Omental fat pad (tissue), 4 donors: ENCODE results near the gene GALNT4. TPM values are rescaled to one million over a fixed set of nuclear protein-coding genes. Genes with fewer than 3 reads are reported as not detected.

Experiments used
- ATAC-seq: fragments of 150-250 bp; one replicate; pipeline ENCODE4 v1.9.1; 2016; ENCODE audit warnings: mild to moderate bottlenecking, moderate library complexity; ENCODE audit not compliant: low FRiP score
- DNase-seq: peaks from one replicate; pipeline ENCODE4 v3.0.0-alpha.2; 2019; ENCODE audit warnings: low spot score
- total RNA-seq, 4 donors: library from RNA; depleted of rRNA; stranded (reverse); fragments of >200 nt; gene quantifications; one replicate each; pipeline ENCODE4 v1.1.0, GENCODE V29; 2016
- TF ChIP-seq, protein P1 (sequence below), 3 donors: fragments of 450-650 bp; IDR thresholded peaks; one replicate each; pipeline ENCODE4 v1.5.1; 2016 to 2017; ENCODE audit warnings: antibody characterized with exemption in 3 of 3, mild to moderate bottlenecking in 3 of 3, moderate library complexity in 2 of 3

The GALNT4 gene
- total RNA-seq, 4 donors from 2014 or later = 7.5 to 16.6 (median 9.8) TPM

DNA sequence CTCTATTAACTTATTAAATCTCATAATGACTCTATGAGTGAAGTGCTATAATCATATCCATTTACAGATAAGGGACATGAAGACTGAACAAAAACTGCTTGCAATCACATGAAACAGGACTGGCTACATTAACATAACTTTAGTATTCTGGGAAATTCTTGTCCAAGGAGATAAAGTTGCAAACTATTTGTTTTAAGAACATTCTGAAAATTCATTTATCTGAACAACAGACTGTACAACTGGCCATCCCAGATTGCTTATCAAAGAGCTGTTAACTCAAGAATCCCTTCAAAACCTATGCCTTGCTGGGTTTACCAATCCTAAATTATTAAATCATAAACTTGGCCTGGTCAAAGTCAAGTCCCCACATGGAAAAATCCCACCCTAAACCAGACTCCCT, 40.4 kb upstream of the GALNT4 start:
- no peak for ATAC-seq
- TF ChIP-seq, protein P1, sequence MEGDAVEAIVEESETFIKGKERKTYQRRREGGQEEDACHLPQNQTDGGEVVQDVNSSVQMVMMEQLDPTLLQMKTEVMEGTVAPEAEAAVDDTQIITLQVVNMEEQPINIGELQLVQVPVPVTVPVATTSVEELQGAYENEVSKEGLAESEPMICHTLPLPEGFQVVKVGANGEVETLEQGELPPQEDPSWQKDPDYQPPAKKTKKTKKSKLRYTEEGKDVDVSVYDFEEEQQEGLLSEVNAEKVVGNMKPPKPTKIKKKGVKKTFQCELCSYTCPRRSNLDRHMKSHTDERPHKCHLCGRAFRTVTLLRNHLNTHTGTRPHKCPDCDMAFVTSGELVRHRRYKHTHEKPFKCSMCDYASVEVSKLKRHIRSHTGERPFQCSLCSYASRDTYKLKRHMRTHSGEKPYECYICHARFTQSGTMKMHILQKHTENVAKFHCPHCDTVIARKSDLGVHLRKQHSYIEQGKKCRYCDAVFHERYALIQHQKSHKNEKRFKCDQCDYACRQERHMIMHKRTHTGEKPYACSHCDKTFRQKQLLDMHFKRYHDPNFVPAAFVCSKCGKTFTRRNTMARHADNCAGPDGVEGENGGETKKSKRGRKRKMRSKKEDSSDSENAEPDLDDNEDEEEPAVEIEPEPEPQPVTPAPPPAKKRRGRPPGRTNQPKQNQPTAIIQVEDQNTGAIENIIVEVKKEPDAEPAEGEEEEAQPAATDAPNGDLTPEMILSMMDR (IDR thresholded peaks at IDR 0.05) = no peak
- no peak for DNase-seq

DNA sequence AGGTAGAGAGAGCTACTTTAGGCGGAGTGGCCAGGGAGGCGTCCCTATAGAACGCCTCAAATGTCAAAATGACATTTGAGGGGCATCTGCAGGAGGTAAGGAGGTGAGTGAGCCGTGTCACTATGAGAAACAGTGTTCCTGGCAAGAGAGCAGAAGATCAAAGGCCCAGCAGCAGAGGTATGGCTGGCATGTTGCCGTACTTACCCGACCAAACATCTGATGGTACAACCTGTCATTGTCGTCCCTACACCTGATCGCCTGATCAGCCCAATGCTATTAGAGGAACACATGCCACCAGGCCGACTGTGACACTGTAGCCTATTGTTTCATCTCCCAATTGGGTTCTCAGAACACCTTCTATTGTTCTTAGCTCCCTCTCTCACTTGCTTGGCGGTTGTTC, 35.2 kb upstream of the GALNT4 start:
- ATAC-seq (no peak), DNase-seq (no peak)

DNA sequence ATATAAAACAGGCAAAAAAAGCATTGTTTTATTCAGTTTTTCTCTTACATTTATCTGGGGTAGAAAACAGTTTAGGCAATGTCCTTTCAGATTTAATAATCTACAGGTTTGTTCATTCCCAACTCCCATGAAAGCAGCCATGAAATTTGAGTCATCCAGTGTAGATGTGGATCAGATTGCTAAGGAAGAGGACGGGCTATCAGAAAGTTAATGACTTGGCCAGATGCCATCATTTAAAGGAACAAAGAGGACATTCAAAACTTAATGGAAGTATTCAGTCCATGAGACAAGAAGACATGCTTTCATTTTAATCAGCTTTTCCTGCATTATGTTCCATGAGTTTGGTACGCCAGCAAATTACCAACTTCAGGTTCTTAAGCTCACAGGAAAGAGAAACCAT, 32.4 kb upstream of the GALNT4 start:
- DNase-seq (no peak), ATAC-seq (no peak)
- TF ChIP-seq, protein P1 (IDR thresholded peaks at IDR 0.05) = no peak

More for the DNA sequence above, 35.2 kb upstream of the GALNT4 start:
- TF ChIP-seq, protein P1 (IDR thresholded peaks at IDR 0.05) = no peak

DNA sequence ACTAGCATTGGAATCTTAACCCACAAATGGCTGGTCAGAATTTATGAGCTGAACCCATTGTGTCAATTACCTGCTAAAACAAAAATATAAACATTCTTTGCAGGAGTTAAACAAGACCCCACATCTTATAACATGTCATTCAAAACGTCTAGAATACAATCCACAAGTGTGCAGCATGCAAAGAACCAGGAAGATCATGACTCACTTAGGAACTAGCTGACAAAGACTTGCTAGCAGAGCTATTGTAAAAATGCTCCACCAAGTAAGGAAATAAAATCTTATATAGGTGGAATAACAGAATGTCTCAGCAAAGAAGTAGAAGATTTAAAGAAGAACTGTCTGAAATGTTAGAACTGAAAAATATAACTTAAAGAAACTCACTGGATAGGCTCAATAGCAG, 27.8 kb upstream of the GALNT4 start:
- DNase-seq (no peak), ATAC-seq (no peak)
- TF ChIP-seq, protein P1 (IDR thresholded peaks at IDR 0.05) = no peak

DNA sequence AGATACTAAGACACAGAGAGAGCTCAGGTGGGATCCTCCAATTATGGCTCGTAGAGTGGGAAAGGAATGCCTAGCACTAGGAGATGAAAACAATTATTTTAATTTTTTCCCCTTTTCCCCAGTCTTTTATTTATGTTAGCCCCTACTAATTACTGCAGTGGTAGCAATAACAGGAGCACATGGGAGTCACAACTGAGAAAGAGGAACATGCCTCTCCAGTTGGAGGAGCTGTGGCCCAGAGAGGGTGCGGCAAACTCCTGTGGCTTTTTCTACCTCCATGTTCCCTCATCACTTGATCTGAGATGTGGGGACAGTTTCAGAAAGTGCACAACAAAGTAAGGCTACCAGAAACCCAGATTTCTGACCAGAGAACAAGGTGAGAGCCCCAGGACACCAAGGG, 27.2 kb upstream of the GALNT4 start:
- DNase-seq (no peak), ATAC-seq (no peak)
- TF ChIP-seq, protein P1 (IDR thresholded peaks at IDR 0.05) = no peak

DNA sequence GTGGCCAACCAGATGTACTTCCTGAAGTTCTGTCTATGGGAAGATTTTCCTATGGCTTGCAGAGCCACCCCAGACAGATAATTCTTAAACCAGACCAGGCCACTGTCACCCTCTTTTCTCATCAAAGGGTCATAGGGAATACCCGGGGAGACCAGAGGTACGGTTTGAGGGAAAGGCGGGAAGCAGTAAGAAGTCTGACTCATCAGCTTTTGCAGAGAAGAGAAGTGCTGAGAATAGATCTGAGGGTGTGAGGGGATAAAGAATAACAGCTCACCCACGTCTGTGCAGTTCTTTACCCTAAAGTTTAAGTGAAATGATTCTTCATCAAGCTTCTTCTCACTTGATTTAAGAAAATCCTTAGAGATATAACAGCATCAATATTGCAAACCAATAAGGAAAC, 22.5 kb upstream of the GALNT4 start:
- DNase-seq = no peak
- TF ChIP-seq, protein P1 (IDR thresholded peaks at IDR 0.05) = no peak
- no peak for ATAC-seq

DNA sequence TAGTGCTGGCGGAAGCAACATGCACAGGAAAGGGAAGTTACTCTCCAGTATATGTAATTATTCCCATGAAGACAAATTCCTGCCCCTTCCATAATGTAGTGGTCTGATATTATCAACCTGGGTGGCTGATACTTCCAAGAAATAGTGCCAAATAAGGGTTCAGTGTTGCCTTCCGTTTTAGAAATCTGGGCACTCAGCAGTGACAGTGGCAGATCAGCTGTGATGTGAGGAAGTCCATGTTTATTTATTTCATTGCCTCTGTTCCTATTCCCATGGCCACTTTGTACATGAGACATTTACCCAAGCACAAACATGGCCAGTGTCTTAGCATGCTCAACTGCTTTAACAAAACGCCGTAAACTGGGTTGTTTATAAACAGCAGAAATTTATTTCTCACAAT, 21.6 kb upstream of the GALNT4 start:
- TF ChIP-seq, protein P1 (IDR thresholded peaks at IDR 0.05) = no peak
- no peak for DNase-seq
- ATAC-seq = no peak
